Erythroblast (primary cell): Measurements from ENCODE around the gene XXYLT1.
"Not testable (repeated sequence)": the region's sequence is repeated elsewhere in the genome, so short reads cannot be mapped to it uniquely, and the experiment has no call there.

Source experiments
- GATA1 ChIP-seq: IDR thresholded peaks from 2 replicates; pipeline ENCODE4 v1.6.1; 2011; ENCODE audit warnings: low read depth, mild to moderate bottlenecking, control low read depth, low read length, moderate library complexity
- POLR2A ChIP-seq: IDR thresholded peaks from 2 replicates; pipeline ENCODE4 v1.6.1; 2011; ENCODE audit warnings: mild to moderate bottlenecking, low read length

GRCh38 chr3:195186710-195187047, 84.3 kb downstream of the XXYLT1 start:
- TF ChIP-seq POLR2A, GATA1: not testable (repeated sequence)
